GM12874 (cell line): ENCODE results near the gene TRAK1.

Experiments used
- CTCF ChIP-seq: IDR thresholded peaks from 2 replicates; pipeline ENCODE4 v1.5.1; 2011; ENCODE audit warnings: low read depth, mild to moderate bottlenecking, control low read depth, low read length, moderate library complexity; ENCODE audit not compliant: insufficient read depth

The TRAK1 gene

GRCh38 chr3:42250761-42251160, 159.6 kb downstream of the TRAK1 start:
- TF ChIP-seq CTCF: no peak

DNA sequence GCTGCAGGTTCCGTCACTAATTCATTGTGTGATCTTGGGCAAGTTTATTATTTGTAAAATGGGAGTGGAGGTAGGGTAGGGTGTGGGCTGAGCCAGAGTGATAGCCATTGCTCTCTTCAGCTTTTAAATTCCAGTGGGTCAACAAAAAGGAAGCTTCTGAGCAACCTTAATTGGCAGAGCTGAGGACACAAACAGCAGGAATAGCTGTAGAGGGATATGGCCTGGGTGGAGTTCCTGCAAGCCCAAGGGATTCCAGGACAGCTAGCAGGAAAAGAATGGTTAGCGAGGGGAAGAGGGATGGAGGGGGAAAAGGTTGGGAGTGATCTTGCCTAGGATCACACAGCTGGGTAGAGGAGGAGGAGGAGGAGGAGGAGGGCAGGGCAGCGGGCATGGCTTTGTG, 163.4 kb downstream of the TRAK1 start:
- no peak for TF ChIP-seq CTCF

GRCh38 chr3:42256135-42256819, 165.1 kb downstream of the TRAK1 start:
- TF ChIP-seq CTCF: no peak

DNA sequence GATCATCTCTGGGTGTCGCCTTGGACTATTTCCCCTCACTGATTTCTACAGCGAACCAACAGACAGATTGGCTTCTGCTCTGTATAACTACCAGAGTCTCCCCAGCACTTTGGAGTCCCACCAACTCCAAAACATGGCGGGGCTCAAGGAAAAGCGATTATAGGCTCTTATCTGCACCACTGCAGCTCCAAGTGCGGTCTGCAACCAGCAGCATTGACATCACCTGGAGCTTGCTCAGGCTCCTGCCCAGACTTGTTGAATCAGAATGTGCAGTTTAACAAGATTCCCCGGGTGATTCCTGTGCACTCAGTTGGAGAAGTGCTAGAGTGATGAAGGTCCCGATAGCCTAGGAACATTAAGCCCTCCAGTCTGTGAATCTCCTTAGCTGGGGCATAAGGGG, 165.8 kb downstream of the TRAK1 start:
- TF ChIP-seq CTCF: no peak

GRCh38 chr3:42262525-42262924, 171.4 kb downstream of the TRAK1 start:
- TF ChIP-seq CTCF: no peak

DNA sequence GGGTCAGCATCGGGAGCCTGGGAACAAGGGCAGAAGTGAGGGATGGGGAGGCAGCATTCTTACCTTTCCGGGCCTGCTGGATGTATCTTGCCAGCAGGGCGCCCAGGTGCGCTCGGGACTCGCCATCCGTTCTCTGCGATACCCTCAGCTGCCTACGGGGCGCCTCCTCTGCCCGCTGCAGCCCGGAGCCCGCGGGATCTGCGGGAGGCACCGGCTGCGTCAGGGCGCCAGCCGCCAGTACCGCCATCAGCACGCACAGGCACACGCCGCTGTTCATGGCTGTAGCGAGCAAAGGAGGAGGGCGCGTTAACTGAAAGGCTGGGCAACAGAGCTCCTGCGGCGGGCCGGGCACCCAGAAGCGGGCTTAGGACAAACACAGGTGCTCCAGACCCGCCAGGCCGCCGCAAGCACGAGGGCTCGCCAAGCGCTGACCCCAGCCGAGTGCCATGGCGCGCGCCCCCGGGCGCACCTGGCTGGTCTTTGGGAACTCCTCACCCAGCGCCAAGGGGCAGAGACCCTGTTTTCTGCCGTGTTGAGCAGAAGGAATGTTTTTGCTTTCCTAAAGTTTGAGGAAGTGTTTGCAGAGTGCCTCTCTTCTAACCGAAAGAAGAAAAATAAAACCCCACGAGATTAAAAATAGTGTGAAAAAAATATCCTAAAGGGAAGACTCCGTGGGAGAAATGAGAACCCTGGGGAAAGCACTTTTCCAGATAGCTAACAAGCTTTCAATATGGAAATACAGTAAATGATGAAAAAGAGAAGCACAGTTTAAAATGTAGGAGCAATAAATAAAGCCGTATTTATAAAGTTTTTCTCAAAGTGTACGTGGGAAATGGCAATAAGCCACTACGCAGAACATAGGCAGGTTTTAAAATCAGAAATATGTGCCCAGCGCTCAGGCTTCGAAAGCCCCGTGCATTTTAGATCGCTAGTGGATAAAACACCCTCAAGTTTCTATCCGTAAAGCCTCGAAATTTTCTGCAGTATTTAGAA, 172.5 kb downstream of the TRAK1 start:
- TF ChIP-seq CTCF: no peak

GRCh38 chr3:42264399-42265058, 173.4 kb downstream of the TRAK1 start:
- no peak for TF ChIP-seq CTCF
